Endothelial cell of umbilical vein (primary cell): Measurements from ENCODE around the gene ZMIZ1. TPM values are rescaled to one million over a fixed set of nuclear protein-coding genes. Genes with fewer than 3 reads are reported as not detected.

ENCODE experiments used
- BruUV-seq: library from RNA; stranded (reverse); fragments of 400-500 nt; replicated peaks from 2 replicates; lab custom pipeline; 2021; lab: Mats Ljungman, UMichigan
- CTCF ChIA-PET: fragments of 300-600, 350-600 bp; sonication (Branson Sonifier 250); formaldehyde crosslinking; loops from one replicate; lab custom pipeline; 2021; ENCODE audit warnings: antibody characterized with exemption, inconsistent platforms; lab: Charles Lee
- POLR2A ChIA-PET: fragments of 300-600, 350-600 bp; sonication (Branson Sonifier 250); formaldehyde crosslinking; loops from one replicate; lab custom pipeline; 2021; ENCODE audit warnings: antibody characterized with exemption, inconsistent platforms; lab: Charles Lee
- DNase-seq: peaks from one replicate; pipeline ENCODE4 v3.0.0-alpha.2; 2011; ENCODE audit warnings: low read depth, low spot score
- FAIRE-seq: peaks from 2 replicates; lab custom pipeline; 2011; peaks lifted over from hg19 to GRCh38; lab: Jason Lieb, UNC
- H2AFZ ChIP-seq: 2 replicates; pipeline ENCODE4 v1.6.0; 2012; ENCODE audit warnings: low read depth, low read length, control low read depth, inconsistent platforms
- H3K27ac ChIP-seq: 2 replicates; pipeline ENCODE4 v1.5.1; 2011; ENCODE audit warnings: low read depth, mild to moderate bottlenecking, control low read depth, low read length, moderate library complexity; ENCODE audit not compliant: insufficient read depth
- H3K27me3 ChIP-seq, 2 experiments: 2 replicates each; pipeline versions ENCODE4 v1.6.0 to v1.6.1; 2011; ENCODE audit warnings: low read length in 2 of 2, mixed read lengths in 1 of 2; ENCODE audit not compliant: control insufficient read depth in 2 of 2, insufficient read depth in 2 of 2
- H3K36me3 ChIP-seq, 2 experiments: 2 replicates in 1 of 2; 3 replicates in 1 of 2; pipeline ENCODE4 v1.5.1; 2011; ENCODE audit warnings: low read length in 2 of 2, mild to moderate bottlenecking in 1 of 2, moderate library complexity in 1 of 2; ENCODE audit not compliant: control insufficient read depth in 2 of 2, insufficient read depth in 2 of 2; ENCODE audit errors: extremely low read depth in 1 of 2
- H3K4me1 ChIP-seq: 3 replicates; pipeline ENCODE4 v1.5.1; 2011; ENCODE audit warnings: mild to moderate bottlenecking, low read length; ENCODE audit not compliant: control insufficient read depth, insufficient read depth; ENCODE audit errors: extremely low read depth
- H3K4me2 ChIP-seq: 2 replicates; pipeline ENCODE4 v1.6.1; 2011; ENCODE audit warnings: low read length, control low read depth, mixed read lengths; ENCODE audit not compliant: insufficient read depth
- H3K4me3 ChIP-seq, 3 experiments: fragments of 200-600 bp in 1 of 3; sonication (generic), shearing (Covaris generic) in 1 of 3; replicated peaks in 1 of 3; 2 replicates each; pipeline ENCODE4 v1.5.1; 2011 to 2016; ENCODE audit warnings: control low read depth in 3 of 3, low read length in 3 of 3, mild to moderate bottlenecking in 2 of 3, inconsistent platforms in 1 of 3, low read depth in 1 of 3, moderate library complexity in 1 of 3; ENCODE audit not compliant: insufficient read depth in 1 of 3
- H3K79me2 ChIP-seq: 2 replicates; pipeline ENCODE4 v1.6.0; 2012; ENCODE audit warnings: low read length, inconsistent platforms; ENCODE audit not compliant: control insufficient read depth, insufficient read depth
- H3K9ac ChIP-seq: replicated peaks from 2 replicates; pipeline ENCODE3; 2011; ENCODE audit warnings: low read length, control low read depth; ENCODE audit not compliant: insufficient read depth; ENCODE audit errors: extremely low read depth
- H3K9me1 ChIP-seq: replicated peaks from 3 replicates; pipeline ENCODE4 v1.6.0; 2011; ENCODE audit warnings: mild to moderate bottlenecking, low read length; ENCODE audit not compliant: control insufficient read depth, insufficient read depth; ENCODE audit errors: extremely low read depth
- H3K9me3 ChIP-seq: replicated peaks from 2 replicates; pipeline ENCODE4 v1.5.1; 2012; ENCODE audit warnings: low read length, inconsistent platforms; ENCODE audit not compliant: control insufficient read depth, insufficient read depth
- H4K20me1 ChIP-seq: replicated peaks from 2 replicates; pipeline ENCODE3; 2011; ENCODE audit warnings: mild to moderate bottlenecking, low read length; ENCODE audit not compliant: control insufficient read depth, insufficient read depth; ENCODE audit errors: extremely low read depth
- FOS ChIP-seq: IDR thresholded peaks from 2 replicates; pipeline ENCODE4 v1.6.1; 2011; ENCODE audit warnings: mild to moderate bottlenecking, low read length, moderate library complexity, borderline replicate concordance; ENCODE audit not compliant: insufficient read depth
- GATA2 ChIP-seq: IDR thresholded peaks from 2 replicates; pipeline ENCODE4 v1.7.0; 2011; ENCODE audit warnings: low read depth, mild to moderate bottlenecking, moderate library complexity, mixed read lengths, low read length; ENCODE audit not compliant: insufficient read length, insufficient read depth
- JUN ChIP-seq: IDR thresholded peaks from 2 replicates; pipeline ENCODE4 v1.6.1; 2011; ENCODE audit warnings: borderline replicate concordance, low read depth; ENCODE audit not compliant: insufficient read length, insufficient read depth
- POLR2A ChIP-seq: IDR thresholded peaks from 2 replicates; pipeline ENCODE4 v1.6.1; 2012; ENCODE audit warnings: low read depth, mild to moderate bottlenecking, control low read depth, low read length
- POLR2AphosphoS5 ChIP-seq: IDR thresholded peaks from 2 replicates; pipeline ENCODE4 v1.6.1; 2012; ENCODE audit warnings: low read depth, mild to moderate bottlenecking, control low read depth, low read length, moderate library complexity; ENCODE audit not compliant: insufficient read depth
- dilution Hi-C: fragments of 300-500 bp; cut with MboI; formaldehyde crosslinking; loops from one replicate; pipeline ENCODE4 v1.15.0; 2019; ENCODE audit warnings: low sequenced_read_pairs; ENCODE audit not compliant: extremely low pct_ligation_motif_present
- intact Hi-C: fragments of 100-400 bp; cut with micrococcal nuclease; formaldehyde crosslinking; loops from one replicate; pipeline ENCODE4 v1.10.0; 2022
- polyA plus RNA-seq, 4 experiments: library from polyadenylated mRNA; depleted of rRNA in 3 of 4; stranded (reverse) in 3 of 4; unstranded in 1 of 4; fragments of >200 nt; gene quantifications; 2 replicates each; pipeline versions ENCODE4 v1.2.1 to v1.2.3, GENCODE V29; 2011 to 2012; ENCODE audit warnings: missing spikeins in 1 of 4
- total RNA-seq: library from RNA; stranded (reverse); gene quantifications from 2 replicates; pipeline ENCODE4 v1.2.3, GENCODE V29; 2021
- TF ChIP-seq, protein P1 (sequence below), 2 donors: IDR thresholded peaks; 1 replicate in 1 of 2; 2 replicates in 1 of 2; pipeline ENCODE4 v1.5.1; 2011; ENCODE audit warnings: low read length in 2 of 2, mild to moderate bottlenecking in 2 of 2, moderate library complexity in 2 of 2, control low read depth in 1 of 2, inconsistent platforms in 1 of 2, low read depth in 1 of 2; ENCODE audit not compliant: insufficient read depth in 1 of 2; ENCODE audit errors: extremely low read depth in 1 of 2
- TF ChIP-seq, protein P2 (sequence below): IDR thresholded peaks from 2 replicates; pipeline ENCODE4 v1.6.1; 2011; ENCODE audit not compliant: insufficient read depth, insufficient read length

Gene ZMIZ1
- total and polyA plus RNA-seq, 2 donors (not counting 3 experiments of a cell fraction or from before 2014, with no cell fraction given) = 12.5 to 46.7 TPM

DNA sequence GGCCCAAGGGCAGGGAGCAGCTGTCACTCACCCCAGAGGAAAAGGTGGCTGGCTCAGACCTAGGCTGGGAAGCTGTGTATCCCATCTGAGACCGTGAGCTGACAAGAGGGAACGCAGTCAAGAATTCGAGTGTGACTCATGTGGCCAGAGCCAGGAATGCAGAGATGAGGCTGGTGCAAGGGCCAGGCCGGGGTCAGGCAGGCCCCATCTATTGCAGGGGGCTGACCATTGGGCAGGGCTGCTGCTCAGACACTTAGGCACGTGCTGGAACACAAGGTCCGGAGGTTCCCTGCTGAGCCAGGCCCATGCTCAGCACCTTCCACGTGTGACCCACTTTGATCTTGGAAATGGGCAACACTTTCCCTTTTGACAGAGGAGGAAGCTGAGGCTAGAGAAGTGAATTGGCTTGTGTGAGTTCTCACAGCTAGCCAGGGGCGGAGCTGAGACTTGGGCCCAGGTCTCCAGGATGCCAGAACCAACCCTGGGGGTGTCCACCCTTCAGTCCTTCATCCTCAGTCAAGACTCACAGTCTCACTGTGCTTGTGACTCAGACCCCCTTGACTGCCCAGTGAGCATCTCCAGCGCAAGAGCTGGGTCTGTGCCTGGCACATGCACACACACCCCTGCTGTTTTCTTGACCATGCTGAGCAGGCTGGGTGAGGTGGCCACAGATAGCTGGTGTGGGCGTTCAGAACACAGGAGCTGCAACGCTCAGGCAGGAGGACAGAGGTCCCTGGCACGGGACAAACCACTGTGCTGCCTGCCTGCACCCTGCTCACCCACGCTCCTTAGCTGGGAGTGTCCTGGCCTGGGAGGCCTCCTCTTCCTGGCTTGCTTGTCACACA, 230.9 kb downstream of the ZMIZ1 start:
- Histone ChIP-seq H3K9ac (no peak overlapping the region), H3K27ac (no peak overlapping the region), H3K36me3 (peaks cover 4 to 80% of the 10 kb centered on the region in 2 experiments), H4K20me1 (no peaks in the 10 kb centered on the region), H3K27me3 (no peaks in the 10 kb centered on the region), H3K9me3 (no peaks in the 10 kb centered on the region), H3K9me1 (no peaks in the 10 kb centered on the region), H3K4me2 (no peak overlapping the region), H3K4me3 (no peak overlapping the region), H3K79me2 (no peaks in the 10 kb centered on the region), H3K4me1 (no peaks in the 10 kb centered on the region), H2AFZ (no peak overlapping the region)
- intact Hi-C loops = no loop called here
- CTCF ChIA-PET = no interaction called here
- dilution Hi-C loops = no loop called here
- FAIRE-seq = no peak
- TF ChIP-seq JUN = no peak
- peak; percentile 16 for TF ChIP-seq POLR2AphosphoS5
- no peak for TF ChIP-seq FOS
- TF ChIP-seq POLR2A = no peak
- TF ChIP-seq, protein P1, sequence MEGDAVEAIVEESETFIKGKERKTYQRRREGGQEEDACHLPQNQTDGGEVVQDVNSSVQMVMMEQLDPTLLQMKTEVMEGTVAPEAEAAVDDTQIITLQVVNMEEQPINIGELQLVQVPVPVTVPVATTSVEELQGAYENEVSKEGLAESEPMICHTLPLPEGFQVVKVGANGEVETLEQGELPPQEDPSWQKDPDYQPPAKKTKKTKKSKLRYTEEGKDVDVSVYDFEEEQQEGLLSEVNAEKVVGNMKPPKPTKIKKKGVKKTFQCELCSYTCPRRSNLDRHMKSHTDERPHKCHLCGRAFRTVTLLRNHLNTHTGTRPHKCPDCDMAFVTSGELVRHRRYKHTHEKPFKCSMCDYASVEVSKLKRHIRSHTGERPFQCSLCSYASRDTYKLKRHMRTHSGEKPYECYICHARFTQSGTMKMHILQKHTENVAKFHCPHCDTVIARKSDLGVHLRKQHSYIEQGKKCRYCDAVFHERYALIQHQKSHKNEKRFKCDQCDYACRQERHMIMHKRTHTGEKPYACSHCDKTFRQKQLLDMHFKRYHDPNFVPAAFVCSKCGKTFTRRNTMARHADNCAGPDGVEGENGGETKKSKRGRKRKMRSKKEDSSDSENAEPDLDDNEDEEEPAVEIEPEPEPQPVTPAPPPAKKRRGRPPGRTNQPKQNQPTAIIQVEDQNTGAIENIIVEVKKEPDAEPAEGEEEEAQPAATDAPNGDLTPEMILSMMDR (IDR thresholded peaks at IDR 0.05; ENCODE audit: extremely low read depth in 1 of 2, insufficient read depth in 1 of 2, low read depth in 1 of 2, low read length in 2 of 2) = no peak
- no peak for TF ChIP-seq GATA2
- TF ChIP-seq, protein P2, sequence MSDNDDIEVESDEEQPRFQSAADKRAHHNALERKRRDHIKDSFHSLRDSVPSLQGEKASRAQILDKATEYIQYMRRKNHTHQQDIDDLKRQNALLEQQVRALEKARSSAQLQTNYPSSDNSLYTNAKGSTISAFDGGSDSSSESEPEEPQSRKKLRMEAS = no peak
- DNase-seq = no peak
- no TSS peak for BruUV-seq
- POLR2A ChIA-PET = no interaction called here
